Erythroblast (primary cell): ENCODE data around the gene TP53INP2.

Experiments used
- GATA1 ChIP-seq: IDR thresholded peaks from 2 replicates; pipeline ENCODE4 v1.6.1; 2011; ENCODE audit warnings: low read depth, mild to moderate bottlenecking, control low read depth, low read length, moderate library complexity
- POLR2A ChIP-seq: IDR thresholded peaks from 2 replicates; pipeline ENCODE4 v1.6.1; 2011; ENCODE audit warnings: mild to moderate bottlenecking, low read length

GRCh38 chr20:34705397-34706301 lies 1.5 kb downstream of the TP53INP2 start:
- no peak for TF ChIP-seq POLR2A
- no peak for TF ChIP-seq GATA1
